Fibroblast of peridontal ligament (primary cell): ENCODE measurements around the gene REXO1.
"Not testable (repeated sequence)": the region's sequence is repeated elsewhere in the genome, so short reads cannot be mapped to it uniquely, and the experiment has no call there.

Experiments used
- DNase-seq: peaks from one replicate; pipeline ENCODE4 v3.0.0-alpha.2; 2010; ENCODE audit errors: extremely low read depth

The REXO1 gene

DNA sequence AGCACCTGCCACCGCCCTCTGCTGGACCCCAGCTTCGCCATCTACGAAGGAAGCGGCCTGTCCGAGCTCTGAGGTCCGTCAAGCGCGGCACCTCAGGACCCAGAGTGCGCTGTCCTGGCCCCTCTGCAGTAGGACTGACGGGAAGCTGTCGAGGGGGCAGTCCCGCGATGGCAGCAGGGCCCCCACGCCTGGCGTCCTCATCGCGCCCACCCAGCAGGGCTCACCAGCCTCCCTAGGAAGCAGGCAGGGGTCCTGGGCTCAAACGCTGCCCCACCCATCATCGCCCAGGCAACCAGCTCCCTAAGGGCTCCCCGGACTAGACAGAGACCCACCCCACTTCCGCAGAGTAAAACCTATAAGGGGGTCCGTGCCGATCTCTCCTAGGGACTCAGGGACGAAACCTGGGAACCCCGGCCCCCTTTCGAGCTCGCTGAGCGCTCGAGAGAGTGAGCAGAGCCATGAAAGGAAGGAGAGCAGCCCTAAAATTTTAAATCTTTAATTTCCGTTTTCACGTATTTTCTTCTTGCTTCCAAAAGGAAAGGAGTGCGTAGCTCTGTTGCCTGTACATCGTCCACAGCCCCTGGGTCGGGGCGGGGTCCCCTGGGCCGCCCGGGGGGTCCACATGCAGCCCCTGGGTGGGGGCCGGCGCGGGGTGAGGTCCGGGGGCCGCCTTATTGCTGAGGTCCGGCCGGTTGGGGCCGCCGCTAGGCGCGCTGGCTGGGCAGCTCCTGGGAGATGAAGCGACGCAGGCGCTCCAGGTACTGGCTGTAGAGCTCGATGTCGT, 28.4 kb upstream of the REXO1 start:
- not testable (repeated sequence) for DNase-seq

DNA sequence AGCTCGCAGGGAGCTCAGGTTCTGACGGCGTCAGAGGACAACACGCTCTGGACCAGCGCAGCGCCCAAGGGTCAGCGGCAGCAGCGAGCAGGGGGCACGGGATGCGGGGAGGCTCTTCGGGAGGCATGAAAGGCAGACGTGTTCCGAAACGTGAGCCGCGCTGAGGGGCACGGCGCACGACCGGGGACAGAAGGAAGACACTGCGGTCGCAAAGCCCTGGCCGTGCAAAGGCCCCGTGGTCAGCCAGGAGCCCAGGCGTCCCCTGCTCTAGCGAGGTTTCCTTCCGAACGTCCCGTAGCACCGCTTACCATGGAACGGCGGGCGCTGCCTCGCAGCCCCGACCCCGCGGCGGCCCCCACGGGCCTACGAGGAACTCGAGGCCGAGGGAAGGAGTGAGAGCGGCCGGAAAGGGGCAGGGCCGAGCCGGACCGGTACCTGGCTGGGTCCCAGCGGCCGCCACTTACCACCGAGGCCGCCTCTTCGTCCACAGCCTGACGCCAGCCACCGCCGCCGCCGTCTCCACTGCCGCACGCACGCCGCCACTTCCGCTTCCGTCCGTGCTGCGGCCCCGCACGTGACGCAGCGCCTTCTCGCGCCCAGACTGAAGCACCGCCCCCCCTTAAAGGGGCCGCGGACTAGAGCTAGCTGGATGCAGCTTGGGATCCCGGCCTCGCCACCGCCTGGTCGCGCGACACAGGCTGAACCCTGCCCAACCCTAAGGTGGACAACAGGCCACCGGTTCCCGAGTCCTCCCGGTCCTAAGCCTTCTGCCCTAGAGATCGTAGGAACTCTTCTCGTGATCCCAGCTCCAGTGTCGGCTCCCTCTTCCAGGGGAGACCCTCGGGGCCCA, 27.6 kb upstream of the REXO1 start:
- peak; percentile 73 for DNase-seq

DNA sequence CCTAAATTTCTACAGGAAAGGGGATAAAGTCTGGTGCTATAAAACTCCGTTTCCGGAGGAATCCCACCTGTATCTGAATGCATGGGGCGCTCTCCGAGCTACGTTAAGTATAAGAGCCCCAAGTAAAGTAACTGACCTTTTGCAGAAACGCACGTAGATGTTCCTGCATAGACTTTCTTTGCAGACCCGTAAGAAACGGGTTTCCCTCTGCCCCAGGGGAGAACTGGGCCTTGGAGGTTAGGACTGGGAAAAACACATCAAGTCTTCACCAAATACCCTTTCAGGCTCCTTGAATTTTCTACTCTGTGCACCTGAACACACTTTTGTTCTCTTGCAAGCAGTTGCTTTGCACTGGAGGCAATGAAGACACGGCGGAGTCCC, 27.0 kb upstream of the REXO1 start:
- DNase-seq: not testable (repeated sequence)

DNA sequence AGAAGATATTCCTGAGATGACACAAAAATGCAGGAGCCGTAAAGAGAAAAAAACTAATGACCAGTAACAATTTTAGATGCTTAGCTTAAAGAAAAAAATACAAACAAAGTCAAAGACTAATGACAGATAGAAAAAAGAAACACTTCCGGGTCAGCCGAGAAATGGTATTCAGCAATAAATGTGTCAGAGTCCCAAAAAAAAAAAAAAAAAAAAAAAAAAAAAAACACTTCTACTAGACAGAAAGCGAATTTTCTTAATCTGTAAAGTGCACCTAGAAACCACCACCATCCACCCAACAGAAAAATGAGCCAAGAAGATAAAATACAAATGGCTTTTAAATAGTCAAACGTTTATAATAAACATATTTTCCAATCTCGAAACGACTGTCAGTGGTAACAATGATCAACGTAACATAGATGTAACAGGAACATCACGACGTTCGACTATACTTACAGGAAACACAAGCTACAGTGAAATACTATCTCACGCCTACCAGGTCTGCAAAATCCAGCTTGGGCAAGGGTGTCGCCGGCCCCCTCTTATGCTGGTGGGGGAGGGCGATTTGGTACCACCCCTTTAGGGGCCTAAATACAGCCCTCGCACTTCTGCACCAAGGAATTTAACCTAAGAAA, 26.4 kb upstream of the REXO1 start:
- DNase-seq: peak; percentile 33

DNA sequence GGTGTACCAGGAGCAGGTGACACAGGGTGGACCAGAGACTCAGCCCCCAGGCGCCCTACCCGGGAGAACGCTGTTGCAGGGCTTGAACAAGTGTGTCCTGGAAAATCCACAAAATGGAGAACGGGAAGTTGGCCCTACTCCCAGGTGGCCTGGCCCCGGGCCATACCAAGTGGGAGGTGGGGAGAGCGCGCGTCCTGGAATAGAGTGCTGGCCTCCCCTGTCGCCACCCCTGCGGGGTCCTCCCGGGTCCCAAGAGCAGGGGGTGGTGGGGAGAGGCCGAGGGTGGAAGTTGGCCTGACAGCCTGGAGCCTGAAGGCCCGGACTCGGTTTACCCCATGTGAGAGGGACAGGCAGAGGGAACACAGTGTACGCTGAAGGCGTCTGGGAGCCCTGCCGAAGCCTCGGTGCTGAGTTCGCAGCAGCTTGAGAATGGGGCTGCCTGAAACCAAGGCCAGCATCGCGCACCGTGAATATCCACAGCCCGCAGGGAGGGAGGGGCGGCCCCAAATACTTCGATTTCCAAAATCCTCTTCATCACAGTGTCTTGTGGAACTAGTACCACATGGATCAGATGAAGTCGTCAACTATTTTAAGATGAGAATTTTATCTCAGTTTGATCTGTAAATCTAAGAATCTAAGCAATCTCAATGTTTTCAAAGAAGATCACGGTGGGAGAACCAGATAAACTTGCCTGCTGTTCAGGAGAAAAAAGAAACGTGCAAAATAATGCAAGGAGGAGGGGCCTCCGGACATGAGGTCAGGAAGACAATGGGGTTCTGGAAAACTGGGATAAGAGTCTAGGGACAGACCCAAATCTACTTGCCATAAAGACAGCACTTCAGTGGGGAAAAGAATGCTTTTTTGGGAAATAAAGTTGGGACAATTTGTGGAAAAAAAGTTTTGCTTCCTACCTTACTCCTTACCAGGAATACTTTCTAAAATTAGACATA, 25.5 kb upstream of the REXO1 start:
- DNase-seq: no peak

DNA sequence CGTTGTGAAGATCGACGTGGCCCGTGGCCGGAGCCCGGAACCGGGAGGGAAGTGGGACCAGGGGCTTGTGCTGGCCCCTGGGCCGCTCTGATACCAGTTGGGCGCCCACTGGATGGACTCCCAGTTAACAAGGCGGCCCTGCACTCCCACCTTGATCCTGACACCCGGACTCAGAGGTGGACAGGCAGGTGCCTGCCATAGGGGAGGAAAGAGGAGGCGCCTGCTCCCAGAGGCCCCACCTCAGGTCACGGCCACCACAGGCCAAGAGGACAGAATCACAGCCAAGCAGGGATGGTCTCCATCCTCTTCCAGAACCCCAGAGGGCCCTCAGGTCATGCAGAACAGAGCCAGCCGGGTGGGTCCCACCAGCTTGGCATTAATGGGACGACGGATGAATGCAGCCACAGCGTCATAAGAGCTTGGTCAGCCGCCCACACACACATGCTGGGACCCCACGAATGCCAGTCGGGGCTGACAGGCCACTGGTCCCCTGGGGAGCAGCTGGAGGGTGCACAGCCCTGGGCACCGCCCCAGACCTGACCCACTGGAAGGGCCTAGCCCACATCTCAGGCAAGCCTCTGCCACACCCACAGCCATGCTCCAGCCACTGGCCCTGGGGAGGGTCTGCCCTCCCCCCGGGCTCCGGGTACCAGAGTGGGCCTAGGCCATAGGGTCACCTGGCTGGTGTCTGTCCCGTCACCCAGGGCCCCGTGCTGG, 24.7 kb upstream of the REXO1 start:
- no peak for DNase-seq

DNA sequence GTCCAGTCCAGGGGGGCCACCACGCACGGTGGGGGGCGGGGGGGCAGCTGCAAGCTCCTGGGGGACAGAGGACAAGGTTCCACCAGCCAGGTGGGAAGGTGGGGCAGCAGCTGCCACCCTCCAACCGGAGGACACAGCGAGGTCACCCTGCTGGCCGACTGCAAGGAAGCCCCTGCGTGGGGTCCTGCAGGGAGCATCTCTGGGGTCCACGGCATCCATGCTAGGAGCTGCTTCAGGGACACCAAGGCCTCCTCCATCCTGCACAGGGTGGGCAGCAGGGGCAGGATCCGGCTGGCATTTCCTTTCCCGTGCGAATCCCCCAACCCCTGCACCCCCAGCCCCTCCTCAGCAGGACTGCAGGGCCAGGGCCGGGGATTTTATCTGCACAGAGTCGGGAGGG, 23.3 kb upstream of the REXO1 start:
- no peak for DNase-seq

DNA sequence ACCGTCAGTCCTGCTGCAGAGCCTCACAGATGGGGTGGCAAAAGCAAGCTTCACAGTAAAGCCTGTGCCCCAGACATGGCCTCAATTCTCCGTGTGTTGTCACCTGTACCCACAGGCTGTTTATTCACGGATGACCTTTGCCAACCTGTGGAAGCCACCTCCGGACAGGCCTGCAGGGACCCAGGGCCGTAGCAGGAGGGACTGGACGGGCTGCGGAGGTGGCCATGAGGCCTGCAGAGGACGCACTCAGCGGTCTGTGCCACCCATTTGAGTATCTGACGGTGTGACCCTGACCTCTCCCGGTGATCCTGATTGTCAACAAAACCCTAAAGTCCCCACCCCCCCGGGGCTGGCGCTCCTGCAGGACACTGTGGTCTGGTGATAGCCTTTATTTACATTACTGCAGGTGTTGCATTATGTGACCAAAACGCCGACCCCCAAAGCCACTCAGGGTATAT, 22.9 kb upstream of the REXO1 start:
- DNase-seq: no peak

DNA sequence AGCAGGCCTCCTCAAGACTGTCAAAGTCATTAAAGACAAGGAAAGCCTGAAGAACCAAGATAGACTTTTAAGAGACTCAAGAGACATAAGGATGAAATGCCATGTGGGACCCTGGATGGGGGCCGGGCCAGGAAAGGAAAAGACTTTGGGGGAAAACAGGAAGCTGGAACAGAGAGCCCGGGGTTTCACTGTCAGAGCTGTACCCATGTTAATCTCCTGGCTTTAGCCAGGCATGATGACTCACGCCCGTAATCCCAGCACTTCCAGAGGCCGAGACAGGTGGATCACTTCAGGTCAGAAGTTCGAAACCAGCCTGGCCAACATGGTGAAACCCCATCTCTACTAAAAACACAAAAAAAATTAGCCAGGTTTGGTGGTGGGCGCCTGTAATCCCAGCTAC, 20.7 kb upstream of the REXO1 start:
- DNase-seq: no peak

DNA sequence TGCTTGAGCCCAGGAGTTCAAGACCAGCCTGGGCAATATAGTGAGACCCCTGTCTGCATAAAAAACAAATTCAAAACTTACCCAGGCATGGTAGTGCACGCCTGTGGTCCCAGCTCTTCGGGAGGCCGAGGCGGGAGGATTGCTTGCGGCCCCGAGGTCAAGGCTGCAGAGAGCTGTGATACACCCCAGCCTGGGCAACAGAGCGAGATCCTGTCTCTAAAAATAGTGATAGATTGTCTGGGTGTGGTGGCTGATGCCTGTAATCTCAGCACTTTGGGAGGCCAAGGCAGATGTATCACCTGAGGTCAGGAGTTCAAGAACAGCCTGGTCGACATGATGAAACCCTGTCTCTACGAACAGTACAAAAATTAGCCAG, 19.1 kb upstream of the REXO1 start:
- DNase-seq: no peak

DNA sequence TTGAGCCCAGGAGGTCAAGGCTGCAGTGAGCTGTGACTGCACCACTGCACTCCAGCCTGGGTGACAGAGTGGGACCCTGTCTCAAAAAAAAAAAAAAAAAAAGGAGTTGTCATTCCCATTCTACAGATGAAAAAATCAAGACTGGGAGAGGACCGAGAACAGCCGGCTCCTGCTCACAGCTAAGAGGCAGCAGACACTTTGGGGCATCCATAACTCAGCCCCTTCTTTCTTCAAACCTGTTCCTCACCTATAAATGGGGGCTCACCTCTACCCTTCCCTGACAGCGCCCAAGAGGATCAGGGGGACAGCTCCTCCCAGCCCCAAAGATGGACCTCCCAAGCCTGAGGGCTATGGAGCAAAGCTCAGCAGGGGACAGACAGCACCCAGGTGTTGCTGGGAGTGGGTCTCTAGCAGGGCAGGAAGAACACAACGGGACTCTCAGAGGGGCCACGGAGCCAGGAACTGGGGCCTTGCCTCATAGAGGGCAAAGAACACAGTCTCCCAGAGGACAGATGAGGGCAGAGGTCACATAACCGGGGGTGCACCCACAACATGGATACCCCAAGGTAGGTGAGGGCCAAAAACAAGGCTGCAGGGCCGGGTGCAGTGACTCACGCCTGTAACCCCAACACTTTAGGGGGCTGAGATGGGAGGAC, 18.5 kb upstream of the REXO1 start:
- DNase-seq: no peak

DNA sequence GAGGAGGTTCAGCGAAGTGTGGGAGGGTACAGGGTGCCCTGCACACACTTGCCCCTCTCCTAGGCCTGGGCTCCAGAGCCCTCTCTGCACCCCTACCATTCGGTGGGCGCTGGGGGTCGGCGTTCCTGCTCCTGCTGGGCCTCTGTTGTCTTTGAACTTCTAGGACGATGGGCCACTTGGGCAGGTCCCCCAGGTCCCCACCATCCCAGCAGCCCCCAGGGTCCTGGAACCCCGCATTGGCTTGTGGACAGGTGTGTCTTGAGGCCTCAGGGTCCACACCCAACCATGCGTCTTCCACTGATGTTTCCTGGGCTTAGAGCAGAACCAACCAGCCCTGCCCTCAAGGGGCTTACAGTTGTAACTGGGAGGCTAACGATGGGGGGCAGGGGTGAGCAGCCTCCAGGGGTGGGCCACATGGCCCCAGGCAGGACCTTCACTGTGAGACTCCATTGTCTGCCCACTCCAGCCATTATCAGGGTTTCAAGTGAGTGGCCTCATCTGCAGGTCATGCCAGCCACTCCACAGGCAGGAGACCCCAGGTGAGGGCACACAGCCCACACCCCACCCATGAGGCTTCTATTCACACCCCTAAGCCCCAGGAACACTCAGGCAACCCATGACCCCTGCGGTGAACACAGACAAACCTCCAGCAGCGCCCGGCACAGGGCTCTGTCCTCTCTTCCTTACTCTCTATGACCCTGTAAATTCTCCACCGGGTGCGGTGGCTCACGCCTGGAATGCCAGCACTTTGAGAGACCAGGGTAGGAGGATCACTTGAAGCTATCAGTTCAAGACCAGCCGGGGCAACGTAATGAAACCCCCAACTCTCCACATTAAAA, 17.1 kb upstream of the REXO1 start:
- DNase-seq: no peak

DNA sequence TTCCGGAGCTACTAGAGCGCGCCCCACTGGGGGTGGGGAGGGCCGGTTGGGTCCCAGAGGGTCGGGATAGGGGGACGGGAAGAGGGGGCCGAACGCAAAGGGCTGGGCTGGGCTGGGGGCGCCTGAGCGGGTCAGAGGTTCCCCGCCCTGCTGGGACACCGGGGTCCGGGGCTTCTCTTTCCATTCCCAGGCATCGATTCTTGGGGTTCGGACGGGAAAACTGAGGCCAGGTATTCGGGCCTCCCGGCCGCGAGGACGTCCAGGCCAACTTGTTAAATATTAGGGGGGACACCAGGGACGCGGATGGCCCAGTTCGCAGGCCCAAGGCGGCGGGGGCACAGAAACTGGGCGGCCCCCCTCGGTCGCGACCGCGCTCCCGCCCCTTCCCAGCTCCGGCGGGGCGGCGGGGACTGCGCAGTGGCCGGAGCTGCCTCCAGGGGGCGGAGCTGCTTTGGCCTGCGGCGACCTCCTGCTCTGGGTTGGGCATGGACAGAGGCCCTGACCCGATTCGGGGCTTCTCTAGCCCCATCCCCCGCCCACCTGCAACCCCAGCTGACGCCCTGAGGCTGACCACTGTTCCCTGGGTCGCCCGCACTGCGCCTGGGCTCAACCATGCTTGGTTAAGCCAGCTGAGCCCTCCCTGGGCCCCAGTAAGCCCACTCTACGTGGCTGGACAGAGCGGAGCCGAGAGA, 16.3 kb upstream of the REXO1 start:
- DNase-seq: peak; percentile 38

DNA sequence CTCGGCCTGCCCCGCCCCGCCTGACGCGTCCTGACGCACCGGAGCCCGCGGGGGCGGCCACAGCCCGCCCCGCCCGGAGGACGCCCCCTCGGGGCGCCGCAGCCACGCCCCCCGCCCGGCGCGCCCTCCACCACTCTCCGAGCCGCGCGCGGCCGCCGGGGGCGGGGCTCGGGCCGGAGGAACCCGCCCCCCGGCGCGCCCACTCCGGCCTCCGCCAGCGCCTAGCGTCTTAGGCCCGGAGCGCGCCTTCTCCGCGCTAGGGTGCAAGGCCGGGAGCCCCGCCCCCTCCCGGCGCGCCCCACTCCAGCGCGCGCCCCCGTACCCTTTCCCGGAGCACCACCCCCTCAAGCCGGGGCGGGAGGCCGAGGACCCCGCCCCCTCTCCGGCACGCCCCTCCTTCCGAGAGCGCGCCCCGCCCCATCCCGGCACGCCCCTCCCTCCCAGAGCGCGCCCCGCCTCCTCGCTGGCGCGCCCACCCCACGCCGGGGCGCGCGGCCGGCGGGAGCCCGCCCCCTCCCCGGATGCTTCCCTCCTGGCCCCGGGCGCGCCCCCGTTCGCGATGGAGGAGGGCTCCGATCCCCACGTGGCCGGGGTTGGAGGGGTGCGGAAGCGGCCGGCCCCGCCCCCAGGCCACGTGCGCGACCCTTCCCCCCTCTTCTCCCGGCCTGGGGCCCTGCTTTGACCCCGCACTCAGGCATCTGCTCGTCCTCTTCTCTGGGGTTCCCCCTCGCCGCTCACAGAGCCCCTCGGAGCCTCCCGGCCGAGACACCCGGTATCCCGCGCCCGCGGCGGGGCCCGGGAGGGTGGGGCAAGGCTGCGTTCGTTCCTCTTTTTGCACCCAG, 15.6 kb upstream of the REXO1 start:
- peak; percentile 86 for DNase-seq

DNA sequence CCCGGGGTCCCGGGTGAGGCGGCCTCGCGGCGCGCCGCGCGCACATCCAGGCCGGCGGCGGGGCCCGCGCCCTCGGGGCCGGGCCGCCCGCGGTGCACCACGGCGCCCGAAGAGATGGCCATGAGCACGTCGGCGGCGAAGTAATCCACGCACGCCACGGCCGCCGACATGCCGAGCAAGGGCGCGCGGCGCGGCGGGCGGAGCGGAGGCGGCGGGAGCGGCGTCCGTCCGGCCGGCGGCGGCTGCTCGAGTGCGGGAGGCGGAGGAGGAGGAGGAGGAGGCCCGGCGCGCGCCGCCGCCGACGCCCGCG, 15.0 kb upstream of the REXO1 start, which contains the start of gene KLF16:
Gene KLF16, minus strand, starts transcription at position 252 of the 310 bp plus-strand sequence. Its CDS starts 82 bp downstream, at position 170.
- DNase-seq: no peak

DNA sequence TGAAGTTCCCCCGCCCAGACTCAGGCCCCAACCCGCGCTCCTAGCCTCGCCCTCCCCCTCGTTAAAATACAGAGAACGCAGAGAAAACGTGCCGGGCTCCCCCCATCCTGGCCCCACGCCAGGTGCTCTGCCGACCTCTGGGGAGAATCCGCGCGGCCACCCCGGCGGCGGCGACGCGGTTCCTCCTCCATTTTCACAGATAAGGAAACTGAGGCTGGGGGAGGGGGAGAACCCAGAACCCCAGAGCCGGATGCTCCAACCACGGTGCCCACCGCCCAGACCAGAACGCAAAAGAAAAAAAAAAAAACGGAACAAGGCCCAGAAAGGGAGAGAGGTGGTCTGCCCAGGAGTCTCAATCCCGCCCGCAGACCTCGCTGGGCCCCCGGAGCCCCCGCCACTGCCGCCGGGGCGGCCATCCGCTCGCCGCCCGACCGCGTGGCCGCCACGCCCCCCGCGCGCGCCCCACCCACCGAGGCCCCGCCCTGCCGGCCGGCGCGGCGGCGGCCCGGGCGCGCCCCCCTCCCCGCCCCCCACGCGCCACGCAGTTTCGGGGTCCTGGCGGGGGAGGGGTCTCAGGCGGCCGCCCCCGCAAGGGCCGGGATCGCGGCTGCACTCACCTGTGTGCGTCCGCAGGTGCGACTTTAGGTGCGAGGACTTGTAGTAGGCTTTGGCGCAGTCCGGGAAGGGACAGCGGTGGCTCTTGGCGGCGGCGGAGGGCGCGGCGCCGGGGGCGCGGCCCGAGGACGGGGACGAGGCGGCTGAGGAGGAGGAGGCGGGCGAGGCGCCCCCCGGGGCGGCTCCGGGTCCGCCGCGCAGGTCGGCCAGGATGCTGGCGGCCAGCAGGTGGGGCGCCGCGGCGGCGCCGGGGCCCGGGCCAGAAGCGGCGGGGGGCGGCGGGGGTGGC, 14.4 kb upstream of the REXO1 start:
- no peak for DNase-seq

DNA sequence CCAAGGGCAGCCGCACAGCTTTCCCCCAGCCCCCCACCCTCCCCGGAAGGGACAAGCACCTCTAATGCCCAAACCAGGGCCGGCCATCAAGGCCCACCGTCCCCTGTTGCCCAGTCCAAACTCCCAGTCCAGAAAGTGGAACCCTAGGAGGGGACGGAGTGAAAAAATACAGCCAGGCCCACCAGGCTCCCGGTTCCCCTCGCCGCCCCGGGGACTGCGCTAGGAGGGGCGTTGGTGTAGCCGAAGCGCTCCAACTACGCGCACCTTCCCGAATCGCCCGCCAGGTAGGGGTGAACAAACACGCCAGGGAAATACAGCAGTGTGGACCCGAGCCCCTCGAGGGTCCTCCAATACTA, 13.8 kb upstream of the REXO1 start:
- no peak for DNase-seq
